GM23338 (cell line): ENCODE data around the gene ACTA2. TPM values are rescaled to one million over a fixed set of nuclear protein-coding genes. Genes with fewer than 3 reads are reported as not detected.

Experiments used
- ATAC-seq: fragments of 200-7000 bp; cut with Tn5 transposase; 3 replicates; pipeline ENCODE4 v1.9.1; 2020
- DNase-seq: peaks from one replicate; pipeline ENCODE4 v3.0.0-alpha.2; 2015; ENCODE audit warnings: low spot score
- H2AFZ ChIP-seq: fragments of 200-600 bp; sonication (generic); 2 replicates; pipeline ENCODE4 v1.8.0; 2016; ENCODE audit warnings: antibody characterized with exemption, mild to moderate bottlenecking, moderate library complexity
- H3F3A ChIP-seq: fragments of 200-600 bp; sonication (generic); replicated peaks from 2 replicates; pipeline ENCODE4 v1.8.0; 2017; ENCODE audit warnings: antibody characterized with exemption, mixed run types, low read depth
- H3K27ac ChIP-seq: fragments of 200-600 bp; sonication (generic); 2 replicates; pipeline ENCODE4 v1.6.1; 2016; ENCODE audit warnings: low read depth
- H3K27me3 ChIP-seq: fragments of 200-600 bp; sonication (generic); 2 replicates; pipeline ENCODE4 v1.8.0; 2016; ENCODE audit warnings: mild to moderate bottlenecking, mixed run types, moderate library complexity; ENCODE audit not compliant: insufficient read depth
- H3K36me3 ChIP-seq: fragments of 200-600 bp; sonication (generic); 2 replicates; pipeline ENCODE4 v1.8.0; 2016; ENCODE audit warnings: mild to moderate bottlenecking; ENCODE audit not compliant: insufficient read depth
- H3K4me1 ChIP-seq: fragments of 200-600 bp; sonication (generic); 2 replicates; pipeline ENCODE4 v1.8.0; 2016; ENCODE audit warnings: mild to moderate bottlenecking, moderate library complexity; ENCODE audit not compliant: insufficient read depth
- H3K4me2 ChIP-seq: fragments of 200-600 bp; sonication (generic); 2 replicates; pipeline ENCODE4 v1.7.1; 2017; ENCODE audit warnings: mixed run types
- H3K4me3 ChIP-seq: fragments of 200-600 bp; sonication (generic); 2 replicates; pipeline ENCODE4 v1.6.1; 2016; ENCODE audit warnings: mixed run types
- H3K79me2 ChIP-seq: fragments of 200-600 bp; sonication (generic); replicated peaks from 2 replicates; pipeline ENCODE4 v1.8.0; 2017; ENCODE audit warnings: mild to moderate bottlenecking; ENCODE audit not compliant: insufficient read depth
- H3K9me2 ChIP-seq: fragments of 200-600 bp; sonication (generic); 2 replicates; pipeline ENCODE4 v1.8.0; 2017; ENCODE audit not compliant: insufficient read depth
- H4K20me1 ChIP-seq: fragments of 200-600 bp; sonication (generic); replicated peaks from 2 replicates; pipeline ENCODE4 v1.8.0; 2017; ENCODE audit warnings: mild to moderate bottlenecking; ENCODE audit not compliant: insufficient read depth
- H3K27ac Mint-ChIP-seq: 2 replicates; pipeline ENCODE4 v1.8.0; 2020; ENCODE audit warnings: inconsistent platforms, mild to moderate bottlenecking, moderate library complexity, mixed read lengths
- H3K27me3 Mint-ChIP-seq: 3 replicates; pipeline ENCODE4 v1.8.0; 2022; ENCODE audit warnings: low read depth, mild to moderate bottlenecking, moderate library complexity, mixed read lengths, inconsistent platforms; ENCODE audit not compliant: insufficient read depth, poor library complexity
- H3K36me3 Mint-ChIP-seq: 3 replicates; pipeline ENCODE4 v1.8.0; 2021; ENCODE audit warnings: low read depth, mild to moderate bottlenecking, inconsistent platforms, moderate library complexity, mixed read lengths
- H3K4me1 Mint-ChIP-seq: 3 replicates; pipeline ENCODE4 v1.8.0; 2020; ENCODE audit warnings: mild to moderate bottlenecking, inconsistent platforms, mixed read lengths
- H3K4me3 Mint-ChIP-seq: 3 replicates; pipeline ENCODE4 v1.8.0; 2021; ENCODE audit warnings: moderate library complexity, mild to moderate bottlenecking, inconsistent platforms, mixed read lengths
- H3K9me3 Mint-ChIP-seq: 3 replicates; pipeline ENCODE4 v1.8.0; 2020; ENCODE audit warnings: moderate library complexity, mild to moderate bottlenecking, inconsistent platforms, mixed read lengths
- CREB1 ChIP-seq: fragments of 250-450 bp; sonication (Bioruptor Pico); IDR thresholded peaks from 2 replicates; pipeline ENCODE4 v1.5.0; 2020; ENCODE audit warnings: low read depth, mild to moderate bottlenecking, moderate library complexity
- EZH2 ChIP-seq: fragments of 200-600 bp; sonication (generic); IDR thresholded peaks from one replicate; pipeline ENCODE4 v1.8.0; 2017; ENCODE audit warnings: antibody characterized with exemption, mild to moderate bottlenecking, low read depth; ENCODE audit not compliant: unreplicated experiment
- EZH2phosphoT487 ChIP-seq: fragments of 200-600 bp; sonication (generic); IDR thresholded peaks from one replicate; pipeline ENCODE4 v1.8.1; 2018; ENCODE audit warnings: antibody characterized with exemption; ENCODE audit not compliant: unreplicated experiment
- JUNB ChIP-seq: IDR thresholded peaks from one replicate; pipeline ENCODE4 v1.6.1; 2016; ENCODE audit warnings: antibody characterized with exemption; ENCODE audit not compliant: unreplicated experiment
- NANOG ChIP-seq: IDR thresholded peaks from 2 replicates; pipeline ENCODE4 v1.6.1; 2016; ENCODE audit warnings: antibody characterized with exemption, borderline replicate concordance
- POLR2AphosphoS5 ChIP-seq: IDR thresholded peaks from 2 replicates; pipeline ENCODE4 v1.6.1; 2016; ENCODE audit warnings: antibody characterized with exemption, low read depth
- STAT1 ChIP-seq: IDR thresholded peaks from one replicate; pipeline ENCODE4 v1.6.1; 2016; ENCODE audit warnings: antibody characterized with exemption; ENCODE audit not compliant: unreplicated experiment
- ZNF331 ChIP-seq: fragments of 250-450 bp; sonication (Bioruptor Pico); IDR thresholded peaks from 2 replicates; pipeline ENCODE4 v1.5.0; 2020; ENCODE audit warnings: low read depth, mild to moderate bottlenecking, moderate library complexity
- polyA plus RNA-seq: library from polyadenylated mRNA; unstranded; fragments of >200 nt; fragmentation: Nextera tagmentation; extraction: Ambion mirVana; gene quantifications from 2 replicates; pipeline ENCODE4 v1.2.1, GENCODE V29; 2016
- total RNA-seq: library from RNA; depleted of rRNA; stranded (reverse); fragments of >200 nt; shearing (Covaris generic); gene quantifications from 2 replicates; pipeline ENCODE4 v1.2.3, GENCODE V29; 2014
- TF ChIP-seq, protein P1 (sequence below): fragments of 250-450 bp; sonication (Bioruptor Pico); IDR thresholded peaks from 2 replicates; pipeline ENCODE4 v1.5.0; 2020; ENCODE audit warnings: mild to moderate bottlenecking, moderate library complexity
- TF ChIP-seq, protein P2 (sequence below): IDR thresholded peaks from 2 replicates; pipeline ENCODE4 v1.6.1; 2016; ENCODE audit warnings: antibody characterized with exemption
- TF ChIP-seq, protein P3 (sequence below): IDR thresholded peaks from one replicate; pipeline ENCODE4 v1.6.1; 2018; ENCODE audit warnings: antibody characterized with exemption; ENCODE audit not compliant: unreplicated experiment

Gene ACTA2
- total and polyA plus RNA-seq, 2 experiments from 2014 or later: 3.4 to 9.4 TPM

- Histone ChIP-seq H2AFZ (no peak overlapping the region), H4K20me1 (no peaks in the 10 kb centered on the region), H3K79me2 (no peaks in the 10 kb centered on the region), H3F3A (no peaks in the 10 kb centered on the region), H3K36me3 (no peaks in the 10 kb centered on the region), H3K27me3 (no peaks in the 10 kb centered on the region), H3K4me1 (no peaks in the 10 kb centered on the region), H3K9me2 (no peaks in the 10 kb centered on the region), H3K27ac (no peak overlapping the region), H3K4me2 (no peak overlapping the region), H3K4me3 (no peak overlapping the region)
- H3K4me1 Mint-ChIP-seq: peaks cover 12% of the 10 kb centered on the region
- H3K36me3 Mint-ChIP-seq: no peaks in the 10 kb centered on the region
- DNase-seq: no peak
- H3K4me3 Mint-ChIP-seq: no peak overlapping the region
- no peak for TF ChIP-seq JUNB
- H3K27me3 Mint-ChIP-seq: no peaks in the 10 kb centered on the region
- H3K27ac Mint-ChIP-seq: no peak overlapping the region
- no peak for ATAC-seq
- no peaks in the 10 kb centered on the region for H3K9me3 Mint-ChIP-seq
Observed at GRCh38 chr10:88949912-88950837, 2.4 kb downstream of the ACTA2 start.

DNA sequence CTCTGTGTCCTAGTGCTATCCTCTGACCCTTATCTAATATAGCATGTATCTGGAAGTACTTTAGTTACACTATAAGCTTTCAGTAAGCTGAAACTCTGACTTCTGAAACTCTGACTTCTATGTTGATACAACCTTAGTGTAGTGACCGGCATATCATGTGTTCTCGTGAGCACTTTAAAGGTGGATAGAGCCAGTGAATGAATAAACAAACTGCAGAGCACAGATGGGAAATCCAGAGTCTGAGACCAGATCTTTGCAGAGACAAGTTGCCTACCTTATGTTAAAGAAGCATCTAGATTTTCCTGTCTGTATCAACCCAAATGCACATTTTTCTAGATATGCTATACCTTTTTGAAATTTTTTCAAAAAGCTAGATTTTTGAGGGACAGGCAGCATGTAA, 3.5 kb downstream of the ACTA2 start:
- Histone ChIP-seq H3K79me2 (no peaks in the 10 kb centered on the region), H3K4me2 (no peak overlapping the region)
- TF ChIP-seq CREB1 (no peak), EZH2phosphoT487 (no peak), ZNF331 (CRISPR knock-in tag) (no peak), NANOG (no peak), STAT1 (no peak), EZH2 (no peak), POLR2AphosphoS5 (no peak), JUNB (no peak)
- TF ChIP-seq, protein P1, sequence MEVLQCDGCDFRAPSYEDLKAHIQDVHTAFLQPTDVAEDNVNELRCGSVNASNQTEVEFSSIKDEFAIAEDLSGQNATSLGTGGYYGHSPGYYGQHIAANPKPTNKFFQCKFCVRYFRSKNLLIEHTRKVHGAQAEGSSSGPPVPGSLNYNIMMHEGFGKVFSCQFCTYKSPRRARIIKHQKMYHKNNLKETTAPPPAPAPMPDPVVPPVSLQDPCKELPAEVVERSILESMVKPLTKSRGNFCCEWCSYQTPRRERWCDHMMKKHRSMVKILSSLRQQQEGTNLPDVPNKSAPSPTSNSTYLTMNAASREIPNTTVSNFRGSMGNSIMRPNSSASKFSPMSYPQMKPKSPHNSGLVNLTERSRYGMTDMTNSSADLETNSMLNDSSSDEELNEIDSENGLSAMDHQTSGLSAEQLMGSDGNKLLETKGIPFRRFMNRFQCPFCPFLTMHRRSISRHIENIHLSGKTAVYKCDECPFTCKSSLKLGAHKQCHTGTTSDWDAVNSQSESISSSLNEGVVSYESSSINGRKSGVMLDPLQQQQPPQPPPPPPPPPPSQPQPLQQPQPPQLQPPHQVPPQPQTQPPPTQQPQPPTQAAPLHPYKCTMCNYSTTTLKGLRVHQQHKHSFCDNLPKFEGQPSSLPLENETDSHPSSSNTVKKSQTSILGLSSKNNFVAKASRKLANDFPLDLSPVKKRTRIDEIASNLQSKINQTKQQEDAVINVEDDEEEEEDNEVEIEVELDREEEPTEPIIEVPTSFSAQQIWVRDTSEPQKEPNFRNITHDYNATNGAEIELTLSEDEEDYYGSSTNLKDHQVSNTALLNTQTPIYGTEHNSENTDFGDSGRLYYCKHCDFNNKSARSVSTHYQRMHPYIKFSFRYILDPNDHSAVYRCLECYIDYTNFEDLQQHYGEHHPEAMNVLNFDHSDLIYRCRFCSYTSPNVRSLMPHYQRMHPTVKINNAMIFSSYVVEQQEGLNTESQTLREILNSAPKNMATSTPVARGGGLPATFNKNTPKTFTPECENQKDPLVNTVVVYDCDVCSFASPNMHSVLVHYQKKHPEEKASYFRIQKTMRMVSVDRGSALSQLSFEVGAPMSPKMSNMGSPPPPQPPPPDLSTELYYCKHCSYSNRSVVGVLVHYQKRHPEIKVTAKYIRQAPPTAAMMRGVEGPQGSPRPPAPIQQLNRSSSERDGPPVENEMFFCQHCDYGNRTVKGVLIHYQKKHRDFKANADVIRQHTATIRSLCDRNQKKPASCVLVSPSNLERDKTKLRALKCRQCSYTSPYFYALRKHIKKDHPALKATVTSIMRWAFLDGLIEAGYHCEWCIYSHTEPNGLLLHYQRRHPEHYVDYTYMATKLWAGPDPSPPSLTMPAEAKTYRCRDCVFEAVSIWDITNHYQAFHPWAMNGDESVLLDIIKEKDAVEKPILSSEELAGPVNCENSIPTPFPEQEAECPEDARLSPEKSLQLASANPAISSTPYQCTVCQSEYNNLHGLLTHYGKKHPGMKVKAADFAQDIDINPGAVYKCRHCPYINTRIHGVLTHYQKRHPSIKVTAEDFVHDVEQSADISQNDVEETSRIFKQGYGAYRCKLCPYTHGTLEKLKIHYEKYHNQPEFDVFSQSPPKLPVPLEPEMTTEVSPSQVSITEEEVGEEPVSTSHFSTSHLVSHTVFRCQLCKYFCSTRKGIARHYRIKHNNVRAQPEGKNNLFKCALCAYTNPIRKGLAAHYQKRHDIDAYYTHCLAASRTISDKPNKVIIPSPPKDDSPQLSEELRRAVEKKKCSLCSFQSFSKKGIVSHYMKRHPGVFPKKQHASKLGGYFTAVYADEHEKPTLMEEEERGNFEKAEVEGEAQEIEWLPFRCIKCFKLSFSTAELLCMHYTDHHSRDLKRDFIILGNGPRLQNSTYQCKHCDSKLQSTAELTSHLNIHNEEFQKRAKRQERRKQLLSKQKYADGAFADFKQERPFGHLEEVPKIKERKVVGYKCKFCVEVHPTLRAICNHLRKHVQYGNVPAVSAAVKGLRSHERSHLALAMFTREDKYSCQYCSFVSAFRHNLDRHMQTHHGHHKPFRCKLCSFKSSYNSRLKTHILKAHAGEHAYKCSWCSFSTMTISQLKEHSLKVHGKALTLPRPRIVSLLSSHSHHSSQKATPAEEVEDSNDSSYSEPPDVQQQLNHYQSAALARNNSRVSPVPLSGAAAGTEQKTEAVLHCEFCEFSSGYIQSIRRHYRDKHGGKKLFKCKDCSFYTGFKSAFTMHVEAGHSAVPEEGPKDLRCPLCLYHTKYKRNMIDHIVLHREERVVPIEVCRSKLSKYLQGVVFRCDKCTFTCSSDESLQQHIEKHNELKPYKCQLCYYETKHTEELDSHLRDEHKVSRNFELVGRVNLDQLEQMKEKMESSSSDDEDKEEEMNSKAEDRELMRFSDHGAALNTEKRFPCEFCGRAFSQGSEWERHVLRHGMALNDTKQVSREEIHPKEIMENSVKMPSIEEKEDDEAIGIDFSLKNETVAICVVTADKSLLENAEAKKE (CRISPR knock-in tag): no peak
- TF ChIP-seq, protein P2, sequence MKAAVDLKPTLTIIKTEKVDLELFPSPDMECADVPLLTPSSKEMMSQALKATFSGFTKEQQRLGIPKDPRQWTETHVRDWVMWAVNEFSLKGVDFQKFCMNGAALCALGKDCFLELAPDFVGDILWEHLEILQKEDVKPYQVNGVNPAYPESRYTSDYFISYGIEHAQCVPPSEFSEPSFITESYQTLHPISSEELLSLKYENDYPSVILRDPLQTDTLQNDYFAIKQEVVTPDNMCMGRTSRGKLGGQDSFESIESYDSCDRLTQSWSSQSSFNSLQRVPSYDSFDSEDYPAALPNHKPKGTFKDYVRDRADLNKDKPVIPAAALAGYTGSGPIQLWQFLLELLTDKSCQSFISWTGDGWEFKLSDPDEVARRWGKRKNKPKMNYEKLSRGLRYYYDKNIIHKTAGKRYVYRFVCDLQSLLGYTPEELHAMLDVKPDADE: no peak
- TF ChIP-seq, protein P3, sequence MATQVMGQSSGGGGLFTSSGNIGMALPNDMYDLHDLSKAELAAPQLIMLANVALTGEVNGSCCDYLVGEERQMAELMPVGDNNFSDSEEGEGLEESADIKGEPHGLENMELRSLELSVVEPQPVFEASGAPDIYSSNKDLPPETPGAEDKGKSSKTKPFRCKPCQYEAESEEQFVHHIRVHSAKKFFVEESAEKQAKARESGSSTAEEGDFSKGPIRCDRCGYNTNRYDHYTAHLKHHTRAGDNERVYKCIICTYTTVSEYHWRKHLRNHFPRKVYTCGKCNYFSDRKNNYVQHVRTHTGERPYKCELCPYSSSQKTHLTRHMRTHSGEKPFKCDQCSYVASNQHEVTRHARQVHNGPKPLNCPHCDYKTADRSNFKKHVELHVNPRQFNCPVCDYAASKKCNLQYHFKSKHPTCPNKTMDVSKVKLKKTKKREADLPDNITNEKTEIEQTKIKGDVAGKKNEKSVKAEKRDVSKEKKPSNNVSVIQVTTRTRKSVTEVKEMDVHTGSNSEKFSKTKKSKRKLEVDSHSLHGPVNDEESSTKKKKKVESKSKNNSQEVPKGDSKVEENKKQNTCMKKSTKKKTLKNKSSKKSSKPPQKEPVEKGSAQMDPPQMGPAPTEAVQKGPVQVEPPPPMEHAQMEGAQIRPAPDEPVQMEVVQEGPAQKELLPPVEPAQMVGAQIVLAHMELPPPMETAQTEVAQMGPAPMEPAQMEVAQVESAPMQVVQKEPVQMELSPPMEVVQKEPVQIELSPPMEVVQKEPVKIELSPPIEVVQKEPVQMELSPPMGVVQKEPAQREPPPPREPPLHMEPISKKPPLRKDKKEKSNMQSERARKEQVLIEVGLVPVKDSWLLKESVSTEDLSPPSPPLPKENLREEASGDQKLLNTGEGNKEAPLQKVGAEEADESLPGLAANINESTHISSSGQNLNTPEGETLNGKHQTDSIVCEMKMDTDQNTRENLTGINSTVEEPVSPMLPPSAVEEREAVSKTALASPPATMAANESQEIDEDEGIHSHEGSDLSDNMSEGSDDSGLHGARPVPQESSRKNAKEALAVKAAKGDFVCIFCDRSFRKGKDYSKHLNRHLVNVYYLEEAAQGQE: no peak

More for the DNA sequence above, 3.5 kb downstream of the ACTA2 start:
- Histone ChIP-seq H2AFZ (no peak overlapping the region), H3F3A (no peaks in the 10 kb centered on the region), H3K4me1 (no peaks in the 10 kb centered on the region), H3K4me3 (no peak overlapping the region), H3K36me3 (no peaks in the 10 kb centered on the region), H3K9me2 (no peaks in the 10 kb centered on the region), H3K27me3 (no peaks in the 10 kb centered on the region), H4K20me1 (no peaks in the 10 kb centered on the region), H3K27ac (no peak overlapping the region)
- H3K27me3 Mint-ChIP-seq: no peaks in the 10 kb centered on the region
- H3K36me3 Mint-ChIP-seq: no peaks in the 10 kb centered on the region
- H3K27ac Mint-ChIP-seq: no peak overlapping the region
- ATAC-seq (no peak), DNase-seq (no peak)
- H3K4me1 Mint-ChIP-seq: peaks cover 12% of the 10 kb centered on the region
- no peak overlapping the region for H3K4me3 Mint-ChIP-seq
- H3K9me3 Mint-ChIP-seq: no peaks in the 10 kb centered on the region
